HCT116 (cell line): ENCODE results near the gene TDRD15. TPM values are rescaled to one million over a fixed set of nuclear protein-coding genes. Genes with fewer than 3 reads are reported as not detected.
"Not testable (repeated sequence)": the region's sequence is repeated elsewhere in the genome, so short reads cannot be mapped to it uniquely, and the experiment has no call there.

Experiments
- ATAC-seq: fragments of 200-7000 bp; cut with Tn5 transposase; 2 replicates; pipeline ENCODE4 v1.9.1; 2020; ENCODE audit warnings: mild to moderate bottlenecking, moderate library complexity
- BruUV-seq: library from RNA; stranded (reverse); fragments of 400-500 nt; replicated peaks from 2 replicates; lab custom pipeline; 2021; lab: Mats Ljungman, UMichigan
- CTCF ChIA-PET: fragments of 300-600 bp; sonication (Branson Sonifier 250); formaldehyde crosslinking; loops from one replicate; lab custom pipeline; 2021; ENCODE audit warnings: antibody characterized with exemption; lab: Charles Lee
- POLR2A ChIA-PET: fragments of 300-600, 350-600 bp; sonication (Branson Sonifier 250); formaldehyde crosslinking; loops from one replicate; lab custom pipeline; 2021; ENCODE audit warnings: antibody characterized with exemption; lab: Charles Lee
- RAD21 ChIA-PET, 2 experiments: fragments of 300-600 bp; sonication (Branson Sonifier 250); formaldehyde crosslinking; loops; one replicate each; lab custom pipeline; 2023; ENCODE audit warnings: low total read pairs in 2 of 2; ENCODE audit not compliant: uncharacterized antibody in 2 of 2, unreplicated experiment in 2 of 2, low non-redundant PET in 1 of 2; lab: Charles Lee
- DNase-seq: peaks from one replicate; pipeline ENCODE4 v3.0.0-alpha.2; 2010; ENCODE audit warnings: low read depth, low spot score
- H2AFZ ChIP-seq: fragments of 200-600 bp; shearing (Covaris generic), sonication (generic); 2 replicates; pipeline ENCODE4 v1.6.1; 2017; ENCODE audit warnings: low read depth, mixed run types, mixed read lengths, antibody characterized with exemption, low read length; ENCODE audit not compliant: poor library complexity, severe bottlenecking
- H3K27ac ChIP-seq: 2 replicates; pipeline ENCODE4 v1.5.1; 2012; ENCODE audit warnings: low read depth, low read length
- H3K27me3 ChIP-seq: fragments of 200-600 bp; sonication (generic); 2 replicates; pipeline ENCODE4 v1.6.1; 2016; ENCODE audit warnings: mixed run types, low read length, mixed read lengths; ENCODE audit not compliant: insufficient read depth
- H3K36me3 ChIP-seq, 2 experiments: fragments of 200-500 bp in 1 of 2; fragments of 200-600 bp in 1 of 2; sonication (Bioruptor generic) in 1 of 2; sonication (generic) in 1 of 2; 2 replicates each; pipeline versions ENCODE4 v1.5.1 to v1.6.1; 2014 to 2016; ENCODE audit warnings: low read length in 2 of 2, inconsistent platforms in 1 of 2, mixed read lengths in 1 of 2, mixed run types in 1 of 2; ENCODE audit not compliant: insufficient read depth in 2 of 2, control insufficient read depth in 1 of 2
- H3K4me1 ChIP-seq, 2 experiments: fragments of 200-600 bp in 1 of 2; sonication (generic) in 1 of 2; 2 replicates each; pipeline versions ENCODE4 v1.5.1 to v1.6.1; 2012 to 2017; ENCODE audit warnings: low read length in 2 of 2, inconsistent platforms in 1 of 2, mild to moderate bottlenecking in 1 of 2, mixed read lengths in 1 of 2, mixed run types in 1 of 2, moderate library complexity in 1 of 2; ENCODE audit not compliant: insufficient read depth in 2 of 2, control insufficient read depth in 1 of 2
- H3K4me2 ChIP-seq: fragments of 200-600 bp; sonication (generic); 2 replicates; pipeline ENCODE4 v1.6.1; 2017; ENCODE audit warnings: mixed run types, low read length, mixed read lengths
- H3K4me3 ChIP-seq, 2 experiments: fragments of 200-600 bp in 1 of 2; sonication (generic) in 1 of 2; replicated peaks in 1 of 2; 2 replicates each; pipeline ENCODE4 v1.5.1; 2011 to 2016; ENCODE audit warnings: low read length in 2 of 2, control low read depth in 1 of 2, low read depth in 1 of 2, mild to moderate bottlenecking in 1 of 2, mixed read lengths in 1 of 2, mixed run types in 1 of 2
- H3K79me2 ChIP-seq: fragments of 200-600 bp; sonication (generic); 2 replicates; pipeline ENCODE4 v1.6.1; 2017; ENCODE audit warnings: mild to moderate bottlenecking, mixed run types, low read length, moderate library complexity, mixed read lengths; ENCODE audit not compliant: insufficient read depth
- H3K9ac ChIP-seq: fragments of 200-600 bp; sonication (generic); 2 replicates; pipeline ENCODE4 v1.6.1; 2016; ENCODE audit warnings: low read length, mixed read lengths
- H3K9me2 ChIP-seq: fragments of 200-600 bp; sonication (generic), shearing (Covaris generic); 2 replicates; pipeline ENCODE4 v1.6.1; 2017; ENCODE audit warnings: mixed run types, mild to moderate bottlenecking, moderate library complexity; ENCODE audit not compliant: insufficient read depth
- H3K9me3 ChIP-seq, 2 experiments: fragments of 200-500 bp in 1 of 2; fragments of 200-600 bp in 1 of 2; sonication (Bioruptor generic) in 1 of 2; sonication (generic) in 1 of 2; 2 replicates each; pipeline ENCODE4 v1.6.1; 2014 to 2017; ENCODE audit warnings: low read length in 2 of 2, mixed read lengths in 2 of 2, inconsistent platforms in 1 of 2, low read depth in 1 of 2, mild to moderate bottlenecking in 1 of 2, mixed run types in 1 of 2, moderate library complexity in 1 of 2; ENCODE audit not compliant: control insufficient read depth in 1 of 2, insufficient read depth in 1 of 2
- H4K20me1 ChIP-seq: fragments of 200-600 bp; sonication (generic), shearing (Covaris generic); 2 replicates; pipeline ENCODE4 v1.6.1; 2017; ENCODE audit warnings: mixed run types, mild to moderate bottlenecking, moderate library complexity; ENCODE audit not compliant: insufficient read depth
- EZH2phosphoT487 ChIP-seq: fragments of 200-600 bp; IDR thresholded peaks from 2 replicates; pipeline ENCODE4 v1.6.1; 2018; ENCODE audit warnings: antibody characterized with exemption, borderline replicate concordance
- MAX ChIP-seq: IDR thresholded peaks from 2 replicates; pipeline ENCODE4 v1.6.1; 2012
- POLR2A ChIP-seq: IDR thresholded peaks from 2 replicates; pipeline ENCODE4 v1.7.0; 2011; ENCODE audit warnings: borderline replicate concordance; ENCODE audit not compliant: insufficient read depth, insufficient read length; ENCODE audit errors: extremely low read depth
- ZFX ChIP-seq: fragments of 450-650 bp; IDR thresholded peaks from 2 replicates; pipeline ENCODE4 v1.6.1; 2017
- intact Hi-C: fragments of 100-400 bp; cut with micrococcal nuclease; formaldehyde crosslinking; loops from 2 replicates; pipeline ENCODE4 v1.10.0; 2022
- total RNA-seq: library from RNA; stranded (reverse); gene quantifications from one replicate; pipeline ENCODE4 v1.2.1, GENCODE V29; 2021; ENCODE audit not compliant: unreplicated experiment
- TF ChIP-seq, protein P1 (sequence below), 3 experiments: fragments of 200-600 bp in 1 of 3; sonication (generic) in 1 of 3; IDR thresholded peaks in 2 of 3; conservative IDR thresholded peaks in 1 of 3; 2 replicates each; pipeline ENCODE4 v1.5.1; 2012 to 2017; ENCODE audit warnings: low read depth in 2 of 3, low read length in 2 of 3, antibody characterized with exemption in 1 of 3, borderline replicate concordance in 1 of 3, control low read depth in 1 of 3, mild to moderate bottlenecking in 1 of 3, mixed read lengths in 1 of 3, mixed run types in 1 of 3, moderate library complexity in 1 of 3; ENCODE audit not compliant: insufficient read depth in 1 of 3
- TF ChIP-seq, protein P2 (sequence below): IDR thresholded peaks from 2 replicates; pipeline ENCODE4 v1.6.1; 2012

The TDRD15 gene
- total RNA-seq, 1 experiment from 2014 or later = not detected

- Histone ChIP-seq H4K20me1 (no peaks in the 10 kb centered on the region), H3K27me3 (0 out of 2 replicates have a peak, but pooled peaks cover 3% of the 10 kb centered on the region), H3K79me2 (no peaks in the 10 kb centered on the region), H3K4me2 (no peak overlapping the region), H3K9me2 (no peaks in the 10 kb centered on the region), H3K4me3 (no peak overlapping the region), H3K9me3 (no peaks in the 10 kb centered on the region), H3K4me1 (no peaks in the 10 kb centered on the region), H3K9ac (no peak overlapping the region), H3K36me3 (no peaks in the 10 kb centered on the region), H3K27ac (no peak overlapping the region), H2AFZ (no peak overlapping the region)
- TF ChIP-seq EZH2phosphoT487 (no peak), POLR2A (no peak), MAX (no peak), ZFX (no peak)
- TF ChIP-seq, protein P1, sequence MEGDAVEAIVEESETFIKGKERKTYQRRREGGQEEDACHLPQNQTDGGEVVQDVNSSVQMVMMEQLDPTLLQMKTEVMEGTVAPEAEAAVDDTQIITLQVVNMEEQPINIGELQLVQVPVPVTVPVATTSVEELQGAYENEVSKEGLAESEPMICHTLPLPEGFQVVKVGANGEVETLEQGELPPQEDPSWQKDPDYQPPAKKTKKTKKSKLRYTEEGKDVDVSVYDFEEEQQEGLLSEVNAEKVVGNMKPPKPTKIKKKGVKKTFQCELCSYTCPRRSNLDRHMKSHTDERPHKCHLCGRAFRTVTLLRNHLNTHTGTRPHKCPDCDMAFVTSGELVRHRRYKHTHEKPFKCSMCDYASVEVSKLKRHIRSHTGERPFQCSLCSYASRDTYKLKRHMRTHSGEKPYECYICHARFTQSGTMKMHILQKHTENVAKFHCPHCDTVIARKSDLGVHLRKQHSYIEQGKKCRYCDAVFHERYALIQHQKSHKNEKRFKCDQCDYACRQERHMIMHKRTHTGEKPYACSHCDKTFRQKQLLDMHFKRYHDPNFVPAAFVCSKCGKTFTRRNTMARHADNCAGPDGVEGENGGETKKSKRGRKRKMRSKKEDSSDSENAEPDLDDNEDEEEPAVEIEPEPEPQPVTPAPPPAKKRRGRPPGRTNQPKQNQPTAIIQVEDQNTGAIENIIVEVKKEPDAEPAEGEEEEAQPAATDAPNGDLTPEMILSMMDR (IDR thresholded peaks at IDR 0.05 in 2 of 3, conservative IDR thresholded peaks at IDR 0.05 in 1 of 3; ENCODE audit: borderline replicate concordance in 1 of 3, insufficient read depth in 1 of 3, low read depth in 2 of 3, low read length in 2 of 3) = no peak
- TF ChIP-seq, protein P2, sequence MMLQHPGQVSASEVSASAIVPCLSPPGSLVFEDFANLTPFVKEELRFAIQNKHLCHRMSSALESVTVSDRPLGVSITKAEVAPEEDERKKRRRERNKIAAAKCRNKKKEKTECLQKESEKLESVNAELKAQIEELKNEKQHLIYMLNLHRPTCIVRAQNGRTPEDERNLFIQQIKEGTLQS = no peak
- ChIA-PET CTCF (no interaction called here), POLR2A (no interaction called here), RAD21 (no interaction called here)
- DNase-seq (no peak), ATAC-seq (no peak)
- intact Hi-C loops = no loop called here
- no TSS peak for BruUV-seq
These were observed 24.9 kb downstream of the TDRD15 start for GRCh38 chr2:21148718-21149117.

GRCh38 chr2:21151234-21151633 is 27.5 kb downstream of the TDRD15 start:
- H3K4me2 ChIP-seq, POLR2A ChIA-PET, intact Hi-C loops, H3K9me2 ChIP-seq, H3K9ac ChIP-seq, H3K4me1 ChIP-seq, BruUV-seq, H3K4me3 ChIP-seq, H3K79me2 ChIP-seq, H2AFZ ChIP-seq, H3K36me3 ChIP-seq, H4K20me1 ChIP-seq, H3K27ac ChIP-seq, CTCF ChIA-PET, DNase-seq, H3K9me3 ChIP-seq, ATAC-seq, RAD21 ChIA-PET, H3K27me3 ChIP-seq: not testable (repeated sequence)
